ENCODE measurements around the gene TMEM132C. TPM values are rescaled to one million over a fixed set of nuclear protein-coding genes. Genes with fewer than 3 reads are reported as not detected.

The TMEM132C gene
- total and polyA plus RNA-seq, 12 donors: 0.79 to 2.9 (median 1.7) TPM

- H3K9me3 ChIP-seq: peaks cover 0 to 13% (median 0%) of the 10 kb centered on the region in 11 donors
- H3K27ac ChIP-seq: no peak overlapping the region
- WGBS, 2 donors: 70 to 72% methylated on average over 17 of the region's 17 CpGs
- intact Hi-C loops (cut with DNase I): no loop called here
- DNase-seq (no peak), ATAC-seq (no peak)
- no peak overlapping the region for H3K4me3 ChIP-seq
- no peak for TF ChIP-seq CTCF (IDR thresholded peaks at IDR 0.05)
- H3K36me3 ChIP-seq: no peaks in the 10 kb centered on the region
- no peaks in the 10 kb centered on the region for H3K4me1 ChIP-seq
- H3K27me3 ChIP-seq: peaks cover 0 to 6% (median 0%) of the 10 kb centered on the region in 7 donors
Observed at GRCh38 chr12:128652136-128652751, 385.3 kb downstream of the TMEM132C start.

- no peak overlapping the region for H3K27ac ChIP-seq
- H3K4me1 ChIP-seq: no peaks in the 10 kb centered on the region
- H3K9me3 ChIP-seq: peaks cover 0 to 7% (median 0%) of the 10 kb centered on the region in 11 donors
- H3K4me3 ChIP-seq: no peak overlapping the region
- H3K36me3 ChIP-seq: no peaks in the 10 kb centered on the region
- intact Hi-C loops (cut with DNase I): no loop called here
- no peak for ATAC-seq
- WGBS, 2 donors: 69% methylated on average over 8 of the region's 8 CpGs
- no peak for TF ChIP-seq CTCF (IDR thresholded peaks at IDR 0.05)
- H3K27me3 ChIP-seq: peaks cover 0 to 6% (median 0%) of the 10 kb centered on the region in 7 donors
- DNase-seq: no peak
Observed at GRCh38 chr12:128654468-128654867, 387.5 kb downstream of the TMEM132C start.

GRCh38 chr12:128657378-128657777, 390.4 kb downstream of the TMEM132C start:
- TF ChIP-seq CTCF (IDR thresholded peaks at IDR 0.05): no peak
- peaks cover 0 to 4% (median 0%) of the 10 kb centered on the region in 11 donors for H3K9me3 ChIP-seq
- no peaks in the 10 kb centered on the region for H3K36me3 ChIP-seq
- H3K4me1 ChIP-seq: no peaks in the 10 kb centered on the region
- 68 to 73% methylated on average over 3 of the region's 3 CpGs for WGBS, 2 donors
- peak in 1 of 8 donors; percentile 20 for ATAC-seq
- H3K27ac ChIP-seq: no peak overlapping the region
- H3K4me3 ChIP-seq: no peak overlapping the region
- intact Hi-C loops (cut with DNase I): no loop called here
- no peak for DNase-seq
- H3K27me3 ChIP-seq: peaks cover 0 to 14% (median under 1%) of the 10 kb centered on the region in 7 donors

- H3K9me3 ChIP-seq: peaks cover 0 to 4% (median 0%) of the 10 kb centered on the region in 11 donors
- no peak overlapping the region for H3K27ac ChIP-seq
- no peak for TF ChIP-seq CTCF (IDR thresholded peaks at IDR 0.05)
- H3K27me3 ChIP-seq: peaks cover 0 to 14% (median 0%) of the 10 kb centered on the region in 7 donors
- no peaks in the 10 kb centered on the region for H3K36me3 ChIP-seq
- DNase-seq (no peak), ATAC-seq (no peak)
- no peak overlapping the region for H3K4me3 ChIP-seq
- 70 to 71% methylated on average over 7 of the region's 7 CpGs for WGBS, 2 donors
- no peaks in the 10 kb centered on the region for H3K4me1 ChIP-seq
- intact Hi-C loops (cut with DNase I): no loop called here
Observed at GRCh38 chr12:128660532-128661225, 393.7 kb downstream of the TMEM132C start.

Data from heart right ventricle (tissue), 16 donors.